SK-N-SH treated with all-trans-retinoic acid at 6 μM for 48 hours (cell line): ENCODE results near the gene DTWD1.

Source experiments
- ESRRG ChIP-seq: fragments of 250-450 bp; sonication (Bioruptor Pico); IDR thresholded peaks from 2 replicates; pipeline ENCODE4 v1.6.1; 2021; ENCODE audit warnings: mild to moderate bottlenecking
- OSR1 ChIP-seq: fragments of 250-450 bp; sonication (Bioruptor Pico); IDR thresholded peaks from 2 replicates; pipeline ENCODE4 v1.8.0; 2022; ENCODE audit warnings: moderate library complexity, mild to moderate bottlenecking, inconsistent platforms
- PPARA ChIP-seq: fragments of 250-450 bp; sonication (Bioruptor Pico); IDR thresholded peaks from 2 replicates; pipeline ENCODE4 v1.5.0; 2020; ENCODE audit warnings: mild to moderate bottlenecking, borderline replicate concordance
- TCF4 ChIP-seq: fragments of 250-450 bp; sonication (Bioruptor Pico); IDR thresholded peaks from 2 replicates; pipeline ENCODE4 v1.8.0; 2021; ENCODE audit warnings: mild to moderate bottlenecking, moderate library complexity, borderline replicate concordance
- ZFP3 ChIP-seq: fragments of 250-450 bp; sonication (Bioruptor Pico); IDR thresholded peaks from 2 replicates; pipeline ENCODE4 v1.5.0; 2020; ENCODE audit warnings: mild to moderate bottlenecking, moderate library complexity
- TF ChIP-seq, protein P1 (sequence below): fragments of 250-450 bp; sonication (Bioruptor Pico); IDR thresholded peaks from 2 replicates; pipeline ENCODE4 v1.8.0; 2020; ENCODE audit warnings: mild to moderate bottlenecking, moderate library complexity, borderline replicate concordance

DNA sequence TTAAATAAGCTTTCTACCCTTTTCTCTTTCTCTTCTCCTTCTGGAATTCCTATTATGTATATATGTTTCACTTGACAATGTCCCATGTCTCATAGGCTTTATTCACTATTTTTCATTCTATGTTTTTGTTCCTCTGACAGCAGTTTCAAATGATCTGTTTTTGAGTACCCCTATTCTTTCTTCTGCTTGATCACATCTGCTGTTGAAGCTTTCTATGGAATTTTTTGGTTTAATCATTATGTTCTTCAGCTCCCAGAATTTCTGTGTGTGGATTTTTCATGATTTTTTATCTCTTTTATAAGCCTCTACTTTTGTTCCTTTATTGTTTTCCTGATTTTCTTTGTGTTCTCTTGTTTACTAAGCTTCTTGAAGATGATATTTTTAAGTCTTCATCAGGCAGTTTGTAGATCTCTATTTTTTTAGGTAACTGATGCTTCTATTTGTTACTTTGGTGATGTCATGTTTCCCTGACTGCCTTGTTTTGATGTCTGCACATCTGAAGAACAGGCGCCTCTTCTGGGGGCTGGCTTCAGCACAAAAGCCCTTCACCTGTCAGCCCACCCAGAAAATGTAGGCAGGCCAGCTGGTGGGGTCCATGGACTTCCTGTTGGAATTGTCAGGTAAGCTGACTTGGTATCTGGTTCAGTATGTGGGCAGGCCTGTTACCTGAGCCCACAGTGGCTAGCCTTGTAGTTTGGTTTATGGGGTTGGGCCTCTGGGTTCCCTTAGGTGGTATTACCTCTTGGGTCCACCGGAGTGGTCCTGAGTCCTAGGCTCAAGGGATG is 16.0 kb upstream of the DTWD1 start:
- TF ChIP-seq ESRRG, result no peak
- no peak for TF ChIP-seq OSR1
- no peak for TF ChIP-seq ZFP3 (CRISPR knock-in tag)
- no peak for TF ChIP-seq PPARA (CRISPR knock-in tag)
- TF ChIP-seq, protein P1, sequence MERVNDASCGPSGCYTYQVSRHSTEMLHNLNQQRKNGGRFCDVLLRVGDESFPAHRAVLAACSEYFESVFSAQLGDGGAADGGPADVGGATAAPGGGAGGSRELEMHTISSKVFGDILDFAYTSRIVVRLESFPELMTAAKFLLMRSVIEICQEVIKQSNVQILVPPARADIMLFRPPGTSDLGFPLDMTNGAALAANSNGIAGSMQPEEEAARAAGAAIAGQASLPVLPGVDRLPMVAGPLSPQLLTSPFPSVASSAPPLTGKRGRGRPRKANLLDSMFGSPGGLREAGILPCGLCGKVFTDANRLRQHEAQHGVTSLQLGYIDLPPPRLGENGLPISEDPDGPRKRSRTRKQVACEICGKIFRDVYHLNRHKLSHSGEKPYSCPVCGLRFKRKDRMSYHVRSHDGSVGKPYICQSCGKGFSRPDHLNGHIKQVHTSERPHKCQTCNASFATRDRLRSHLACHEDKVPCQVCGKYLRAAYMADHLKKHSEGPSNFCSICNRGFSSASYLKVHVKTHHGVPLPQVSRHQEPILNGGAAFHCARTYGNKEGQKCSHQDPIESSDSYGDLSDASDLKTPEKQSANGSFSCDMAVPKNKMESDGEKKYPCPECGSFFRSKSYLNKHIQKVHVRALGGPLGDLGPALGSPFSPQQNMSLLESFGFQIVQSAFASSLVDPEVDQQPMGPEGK (CRISPR knock-in tag), result no peak
- no peak for TF ChIP-seq TCF4
